ENCODE data around the gene OR2F2.

OR2F2 gene

GRCh38 chr7:143979998-143980397 is 45.0 kb downstream of the OR2F2 start:
- DNase-seq, result no peak

GRCh38 chr7:143980746-143981510 is 45.9 kb downstream of the OR2F2 start:
- no peak for DNase-seq

- no peak for DNase-seq
Measured at GRCh38 chr7:143983960-143984359, 48.9 kb downstream of the OR2F2 start.

Data from DMS79 (cell line).